GM12878 (cell line): ENCODE results near the gene HDDC3. TPM values are rescaled to one million over a fixed set of nuclear protein-coding genes. Genes with fewer than 3 reads are reported as not detected.

Experiments
- ATAC-seq: fragments of 200-7000 bp; cut with Tn5 transposase; 3 replicates; pipeline ENCODE4 v1.9.1; 2020; ENCODE audit warnings: mild to moderate bottlenecking, moderate library complexity
- BruUV-seq: library from RNA; stranded (reverse); fragments of 400-500 nt; replicated peaks from 2 replicates; lab custom pipeline; 2021; lab: Mats Ljungman, UMichigan
- CTCF ChIA-PET: fragments of 300-600 bp; sonication (Branson Sonifier 250); formaldehyde crosslinking; extraction: SDS; loops from one replicate; lab custom pipeline; 2021; ENCODE audit warnings: inconsistent platforms; lab: Yijun Ruan, JAX
- POLR2A ChIA-PET: fragments of 350-600 bp; formaldehyde crosslinking; extraction: SDS; loops from one replicate; lab custom pipeline; 2021; ENCODE audit warnings: inconsistent platforms; lab: Charles Lee
- RAD21 ChIA-PET: fragments of 300-600 bp; sonication (Branson Sonifier 250); formaldehyde crosslinking; loops from one replicate; lab custom pipeline; 2023; ENCODE audit warnings: antibody characterized with exemption; ENCODE audit not compliant: unreplicated experiment; lab: Charles Lee
- SMC1A ChIA-PET: fragments of 300-600 bp; sonication (Branson Sonifier 250); formaldehyde crosslinking; loops from one replicate; lab custom pipeline; 2023; ENCODE audit not compliant: unreplicated experiment, uncharacterized antibody; lab: Charles Lee
- DNase-seq: peaks from one replicate; pipeline ENCODE4 v3.0.0-alpha.2; 2011; ENCODE audit warnings: low read depth, low spot score
- FAIRE-seq: peaks from 3 replicates; lab custom pipeline; 2011; peaks lifted over from hg19 to GRCh38; lab: Jason Lieb, UNC
- H2AFZ ChIP-seq: 2 replicates; pipeline ENCODE4 v1.6.0; 2011; ENCODE audit warnings: low read depth, low read length, control low read depth; ENCODE audit not compliant: control insufficient read depth
- H3K27ac ChIP-seq: 2 replicates; pipeline ENCODE4 v1.5.1; 2011; ENCODE audit warnings: control low read depth; ENCODE audit not compliant: control insufficient read depth, insufficient read depth
- H3K27me3 ChIP-seq, 2 experiments: replicated peaks in 1 of 2; 2 replicates each; pipeline versions ENCODE4 v1.6.0 to v1.6.1; 2011; ENCODE audit warnings: low read length in 1 of 2; ENCODE audit not compliant: control insufficient read depth in 2 of 2, insufficient read depth in 2 of 2
- H3K36me3 ChIP-seq, 2 experiments: 2 replicates each; pipeline ENCODE4 v1.5.1; 2011; ENCODE audit warnings: low read length in 1 of 2; ENCODE audit not compliant: control insufficient read depth in 2 of 2, insufficient read depth in 2 of 2
- H3K4me1 ChIP-seq: 2 replicates; pipeline ENCODE4 v1.6.1; 2011; ENCODE audit warnings: mild to moderate bottlenecking, low read length, moderate library complexity, mixed read lengths; ENCODE audit not compliant: control insufficient read depth, insufficient read depth
- H3K4me2 ChIP-seq: 2 replicates; pipeline ENCODE4 v1.6.0; 2011; ENCODE audit warnings: control low read depth; ENCODE audit not compliant: control insufficient read depth, insufficient read depth
- H3K4me3 ChIP-seq: fragments of 200-600 bp; sonication (generic); 2 replicates; pipeline ENCODE4 v1.5.1; 2016
- H3K79me2 ChIP-seq: 2 replicates; pipeline ENCODE4 v1.6.0; 2011; ENCODE audit warnings: low read length; ENCODE audit not compliant: control insufficient read depth, insufficient read depth
- H3K9ac ChIP-seq: 2 replicates; pipeline ENCODE4 v1.8.0; 2011; ENCODE audit warnings: low read length, control low read depth, mixed read lengths; ENCODE audit not compliant: control insufficient read depth, insufficient read depth
- H3K9me3 ChIP-seq: replicated peaks from 3 replicates; pipeline ENCODE4 v1.5.1; 2011; ENCODE audit warnings: mild to moderate bottlenecking, low read length; ENCODE audit not compliant: control insufficient read depth, insufficient read depth
- H4K20me1 ChIP-seq: 2 replicates; pipeline ENCODE4 v1.6.0; 2011; ENCODE audit not compliant: control insufficient read depth, insufficient read depth
- BHLHE40 ChIP-seq, 2 experiments: fragments of 450-650 bp in 1 of 2; IDR thresholded peaks; 2 replicates each; pipeline ENCODE4 v1.6.1; 2011 to 2017; ENCODE audit warnings: low read depth in 2 of 2, borderline replicate concordance in 1 of 2, improper control_type of control experiment in 1 of 2, low read length in 1 of 2, mild to moderate bottlenecking in 1 of 2
- KDM1A ChIP-seq: fragments of 200-600 bp; sonication (generic); IDR thresholded peaks from 2 replicates; pipeline ENCODE4 v1.6.1; 2016; ENCODE audit warnings: borderline replicate concordance
- SIN3A ChIP-seq: IDR thresholded peaks from 2 replicates; pipeline ENCODE4 v1.6.1; 2012; ENCODE audit warnings: low read depth, low read length, improper control_type of control experiment
- SMARCA5 ChIP-seq: fragments of 450-650 bp; IDR thresholded peaks from 2 replicates; pipeline ENCODE4 v1.6.1; 2017; ENCODE audit warnings: mild to moderate bottlenecking
- WGBS: methylation state at CpG from one replicate; pipeline ENCODE4 v1.1.6; 2016; ENCODE audit warnings: low lambda C conversion rate; ENCODE audit not compliant: insufficient replicate concordance, insufficient coverage; ENCODE audit errors: missing lambda C conversion rate; 5-methylcytosine and 5-hydroxymethylcytosine counted together
- in situ Hi-C: fragments of 300-500 bp; cut with MboI; formaldehyde crosslinking; loops from 9 replicates; pipeline ENCODE4 v1.14.3; 2018; ENCODE audit warnings: mixed read lengths
- intact Hi-C: fragments of 100-400 bp; cut with micrococcal nuclease; formaldehyde crosslinking; loops from one replicate; pipeline ENCODE4 v1.14.2; 2022; ENCODE audit not compliant: unreplicated experiment
- polyA plus RNA-seq, 11 experiments: library from polyadenylated mRNA; depleted of rRNA in 4 of 11; unstranded in 6 of 11; stranded (reverse) in 5 of 11; fragments of >200 nt; fragmentation: Nextera tagmentation in 4 of 11; fragmentation: Illumina TruSeq in 1 of 11; extraction: Ambion mirVana in 4 of 11; extraction: Trizol in 1 of 11; gene quantifications; 1 replicate in 1 of 11; 2 replicates in 10 of 11; pipeline versions ENCODE4 v1.2.1 to v1.2.3, GENCODE V29; 2011 to 2016; ENCODE audit warnings: inconsistent platforms in 2 of 11, missing spikeins in 2 of 11, low read depth in 1 of 11
- total RNA-seq, 4 experiments: library from RNA; depleted of rRNA in 3 of 4; stranded (reverse); fragments of >200 nt in 3 of 4; fragmentation: Illumina TruSeq in 1 of 4; extraction: Trizol in 1 of 4; gene quantifications; 2 replicates each; pipeline versions ENCODE4 v1.2.1 to v1.2.3, GENCODE V29; 2013 to 2021
- TF ChIP-seq, protein P1 (sequence below): fragments of 450-650 bp; formaldehyde crosslinking; IDR thresholded peaks from 2 replicates; pipeline ENCODE4 v1.4.0; 2022; ENCODE audit warnings: mild to moderate bottlenecking, moderate library complexity
- TF ChIP-seq, protein P2 (sequence below): fragments of 450-650 bp; IDR thresholded peaks from 2 replicates; pipeline ENCODE4 v1.6.1; 2016; ENCODE audit warnings: mild to moderate bottlenecking, moderate library complexity, borderline replicate concordance

The HDDC3 gene
- total and polyA plus RNA-seq, 10 of the 15 experiments (the other 5 are each of a cell fraction or from before 2014, with no cell fraction given) = 5.6 to 39.5 (median 23.0) TPM

DNA sequence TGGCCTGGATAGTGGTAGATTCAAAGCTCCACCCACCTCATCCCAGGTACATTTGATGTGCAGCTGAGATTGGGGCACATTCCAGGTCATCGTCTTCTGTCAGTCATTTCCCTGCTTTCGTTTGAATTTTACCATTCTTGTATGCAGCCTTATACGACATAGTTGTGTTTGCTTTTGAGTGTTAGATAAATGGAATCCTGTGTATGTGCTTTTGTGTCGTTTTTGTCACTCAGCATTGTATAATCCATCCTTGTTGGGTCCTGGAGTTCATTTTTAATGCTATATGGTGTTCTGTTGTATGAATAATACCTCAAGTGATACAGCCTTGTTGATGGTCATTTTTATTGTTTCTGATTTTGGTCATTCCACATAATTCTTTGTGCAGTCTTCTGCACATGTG is 29.7 kb upstream of the HDDC3 start (continued):
- TF ChIP-seq, protein P1, sequence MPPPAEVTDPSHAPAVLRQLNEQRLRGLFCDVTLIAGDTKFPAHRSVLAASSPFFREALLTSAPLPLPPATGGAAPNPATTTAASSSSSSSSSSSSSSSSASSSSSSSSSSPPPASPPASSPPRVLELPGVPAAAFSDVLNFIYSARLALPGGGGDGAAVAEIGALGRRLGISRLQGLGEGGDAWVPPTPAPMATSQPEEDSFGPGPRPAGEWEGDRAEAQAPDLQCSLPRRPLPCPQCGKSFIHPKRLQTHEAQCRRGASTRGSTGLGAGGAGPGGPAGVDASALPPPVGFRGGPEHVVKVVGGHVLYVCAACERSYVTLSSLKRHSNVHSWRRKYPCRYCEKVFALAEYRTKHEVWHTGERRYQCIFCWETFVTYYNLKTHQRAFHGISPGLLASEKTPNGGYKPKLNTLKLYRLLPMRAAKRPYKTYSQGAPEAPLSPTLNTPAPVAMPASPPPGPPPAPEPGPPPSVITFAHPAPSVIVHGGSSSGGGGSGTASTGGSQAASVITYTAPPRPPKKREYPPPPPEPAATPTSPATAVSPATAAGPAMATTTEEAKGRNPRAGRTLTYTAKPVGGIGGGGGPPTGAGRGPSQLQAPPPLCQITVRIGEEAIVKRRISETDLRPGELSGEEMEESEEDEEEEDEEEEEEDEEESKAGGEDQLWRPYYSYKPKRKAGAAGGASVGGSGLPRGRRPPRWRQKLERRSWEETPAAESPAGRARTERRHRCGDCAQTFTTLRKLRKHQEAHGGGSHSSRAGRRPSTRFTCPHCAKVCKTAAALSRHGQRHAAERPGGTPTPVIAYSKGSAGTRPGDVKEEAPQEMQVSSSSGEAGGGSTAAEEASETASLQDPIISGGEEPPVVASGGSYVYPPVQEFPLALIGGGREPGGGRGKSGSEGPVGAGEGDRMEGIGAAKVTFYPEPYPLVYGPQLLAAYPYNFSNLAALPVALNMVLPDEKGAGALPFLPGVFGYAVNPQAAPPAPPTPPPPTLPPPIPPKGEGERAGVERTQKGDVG (CRISPR knock-in tag) = no peak
- no peak for TF ChIP-seq BHLHE40 (IDR thresholded peaks at IDR 0.05; ENCODE audit: borderline replicate concordance in 1 of 2, low read depth in 2 of 2, low read length in 1 of 2)
- TF ChIP-seq, all 136 proteins: peak for 0

DNA sequence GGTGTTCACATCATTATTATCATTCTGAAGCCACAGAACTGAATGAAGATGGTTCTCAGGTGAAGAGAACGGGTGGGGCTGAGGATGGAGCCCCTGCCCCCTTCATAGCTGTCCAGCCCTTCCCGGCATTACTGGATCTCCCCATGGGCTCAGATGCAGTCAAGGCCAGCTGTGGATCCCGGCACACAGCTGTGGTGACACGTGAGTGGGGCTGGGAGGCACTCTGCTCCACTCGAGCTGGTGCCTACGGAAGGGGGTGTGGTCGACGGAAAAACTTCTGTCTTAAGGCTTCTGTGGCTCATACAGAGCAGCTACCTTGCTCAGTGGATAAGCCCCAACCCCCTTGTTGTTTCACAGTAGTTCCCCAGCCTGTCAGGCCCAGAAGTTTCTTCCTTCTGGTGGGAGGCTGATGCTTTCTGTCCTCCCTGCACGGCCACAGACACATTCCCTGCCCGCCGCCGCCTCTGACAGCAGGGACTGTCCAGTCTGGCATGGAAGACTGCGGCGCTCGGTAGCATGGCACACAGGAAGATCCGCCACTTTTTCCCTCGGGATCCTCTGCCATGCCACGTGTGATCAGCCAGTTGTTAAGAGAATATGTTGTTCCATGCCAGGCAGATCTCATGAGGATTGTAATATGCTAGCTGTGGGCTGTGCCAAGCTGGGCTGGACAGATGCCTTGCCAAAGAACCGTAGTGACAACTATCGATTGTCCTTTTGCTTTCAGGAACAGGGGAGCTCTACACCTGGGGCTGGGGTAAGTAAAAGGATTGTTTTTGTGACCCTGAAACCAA is 28.1 kb upstream of the HDDC3 start:
- Histone ChIP-seq H3K9ac (no peak overlapping the region), H4K20me1 (no peaks in the 10 kb centered on the region), H3K27ac (no peak overlapping the region), H3K4me1 (peaks cover 3% of the 10 kb centered on the region; the same call in 1 of the 2 replicates), H3K27me3 (no peaks in the 10 kb centered on the region), H3K36me3 (peaks cover 23 to 25% of the 10 kb centered on the region in 2 experiments), H3K4me3 (no peak overlapping the region), H3K4me2 (no peak overlapping the region), H3K9me3 (no peaks in the 10 kb centered on the region), H2AFZ (no peak overlapping the region), H3K79me2 (peaks cover 21% of the 10 kb centered on the region)
- BruUV-seq = no TSS peak
- 87% methylated on average over 20 of the region's 20 CpGs for WGBS
- TF ChIP-seq SIN3A = no peak
- TF ChIP-seq SMARCA5 = no peak
- TF ChIP-seq KDM1A = no peak
- TF ChIP-seq, protein P2, sequence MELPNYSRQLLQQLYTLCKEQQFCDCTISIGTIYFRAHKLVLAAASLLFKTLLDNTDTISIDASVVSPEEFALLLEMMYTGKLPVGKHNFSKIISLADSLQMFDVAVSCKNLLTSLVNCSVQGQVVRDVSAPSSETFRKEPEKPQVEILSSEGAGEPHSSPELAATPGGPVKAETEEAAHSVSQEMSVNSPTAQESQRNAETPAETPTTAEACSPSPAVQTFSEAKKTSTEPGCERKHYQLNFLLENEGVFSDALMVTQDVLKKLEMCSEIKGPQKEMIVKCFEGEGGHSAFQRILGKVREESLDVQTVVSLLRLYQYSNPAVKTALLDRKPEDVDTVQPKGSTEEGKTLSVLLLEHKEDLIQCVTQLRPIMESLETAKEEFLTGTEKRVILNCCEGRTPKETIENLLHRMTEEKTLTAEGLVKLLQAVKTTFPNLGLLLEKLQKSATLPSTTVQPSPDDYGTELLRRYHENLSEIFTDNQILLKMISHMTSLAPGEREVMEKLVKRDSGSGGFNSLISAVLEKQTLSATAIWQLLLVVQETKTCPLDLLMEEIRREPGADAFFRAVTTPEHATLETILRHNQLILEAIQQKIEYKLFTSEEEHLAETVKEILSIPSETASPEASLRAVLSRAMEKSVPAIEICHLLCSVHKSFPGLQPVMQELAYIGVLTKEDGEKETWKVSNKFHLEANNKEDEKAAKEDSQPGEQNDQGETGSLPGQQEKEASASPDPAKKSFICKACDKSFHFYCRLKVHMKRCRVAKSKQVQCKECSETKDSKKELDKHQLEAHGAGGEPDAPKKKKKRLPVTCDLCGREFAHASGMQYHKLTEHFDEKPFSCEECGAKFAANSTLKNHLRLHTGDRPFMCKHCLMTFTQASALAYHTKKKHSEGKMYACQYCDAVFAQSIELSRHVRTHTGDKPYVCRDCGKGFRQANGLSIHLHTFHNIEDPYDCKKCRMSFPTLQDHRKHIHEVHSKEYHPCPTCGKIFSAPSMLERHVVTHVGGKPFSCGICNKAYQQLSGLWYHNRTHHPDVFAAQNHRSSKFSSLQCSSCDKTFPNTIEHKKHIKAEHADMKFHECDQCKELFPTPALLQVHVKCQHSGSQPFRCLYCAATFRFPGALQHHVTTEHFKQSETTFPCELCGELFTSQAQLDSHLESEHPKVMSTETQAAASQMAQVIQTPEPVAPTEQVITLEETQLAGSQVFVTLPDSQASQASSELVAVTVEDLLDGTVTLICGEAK = no peak
- intact Hi-C loops = no loop called here
- in situ Hi-C loops = loop anchor here (25.0 kb wide), 1 partner anchor 1373 kb away; the partner anchor contains the start of gene TICRR
- ChIA-PET SMC1A (interaction anchor here (1.4 to 1.7 kb wide), 2 partner anchors 19 to 89 kb away, joined by 4 to 5 read pairs; no protein-coding TSS in a partner anchor), CTCF (interaction anchor here (0.6 to 2.2 kb wide), 4 partner anchors 11 to 943 kb away, joined by 3 to 7 read pairs (median 4); no protein-coding TSS in a partner anchor), POLR2A (no interaction called here), RAD21 (no interaction called here)
- DNase-seq = no peak
- ATAC-seq = no peak
- no peak for FAIRE-seq
